K562 (cell line): ENCODE measurements around the gene GAL3ST1. TPM values are rescaled to one million over a fixed set of nuclear protein-coding genes. Genes with fewer than 3 reads are reported as not detected.

Experiments
- ATAC-seq: fragments of 200-7000 bp; cut with Tn5 transposase; 3 replicates; pipeline ENCODE4 v1.9.1; 2020; ENCODE audit warnings: moderate library complexity
- BruUV-seq: library from RNA; stranded (reverse); fragments of 400-500 nt; replicated peaks from 2 replicates; lab custom pipeline; 2021; lab: Mats Ljungman, UMichigan
- CTCF ChIA-PET: fragments of 300-600 bp; formaldehyde crosslinking; extraction: SDS; loops from one replicate; lab custom pipeline; 2021; ENCODE audit warnings: low intra/inter-chr PET ratio; lab: Yijun Ruan, JAX
- POLR2A ChIA-PET: fragments of 300-600, 350-650 bp; sonication (Branson Sonifier 250); formaldehyde crosslinking; extraction: SDS; loops from one replicate; lab custom pipeline; 2021; ENCODE audit warnings: antibody characterized with exemption, inconsistent platforms; lab: Yijun Ruan, JAX
- DNase-seq, 4 experiments: peaks; one replicate each; pipeline versions ENCODE4 v3.0.0 to v3.0.0-alpha.2; 2011 to 2018; ENCODE audit warnings: low spot score in 3 of 4, mixed read lengths in 3 of 4; ENCODE audit errors: extremely low read depth in 1 of 4
- FAIRE-seq: peaks from 2 replicates; lab custom pipeline; 2011; peaks lifted over from hg19 to GRCh38; lab: Jason Lieb, UNC
- H2AFZ ChIP-seq: 2 replicates; pipeline ENCODE4 v1.6.0; 2011; ENCODE audit warnings: low read depth, low read length, control low read depth, inconsistent platforms
- H3K27ac ChIP-seq: fragments of 200-600 bp; 3 replicates; pipeline ENCODE4 v1.8.0; 2011; ENCODE audit warnings: low read depth, mild to moderate bottlenecking, control low read depth, inconsistent platforms, low read length, moderate library complexity, mixed read lengths; ENCODE audit errors: extremely low read depth
- H3K27me3 ChIP-seq, 2 experiments: fragments of 300-600 bp in 1 of 2; 2 replicates in 1 of 2; 3 replicates in 1 of 2; pipeline versions ENCODE4 v1.6.0 to v1.8.0; 2011; ENCODE audit warnings: inconsistent platforms in 2 of 2, low read length in 2 of 2, mild to moderate bottlenecking in 1 of 2, mixed read lengths in 1 of 2, moderate library complexity in 1 of 2; ENCODE audit not compliant: control insufficient read depth in 2 of 2, insufficient read depth in 2 of 2
- H3K36me3 ChIP-seq: fragments of 300-600 bp; 3 replicates; pipeline ENCODE4 v1.8.0; 2011; ENCODE audit warnings: mild to moderate bottlenecking, low read length, inconsistent platforms; ENCODE audit not compliant: control insufficient read depth, insufficient read depth
- H3K4me1 ChIP-seq, 2 experiments: fragments of 200-600 bp in 1 of 2; replicated peaks in 1 of 2; 2 replicates in 1 of 2; 3 replicates in 1 of 2; pipeline versions ENCODE4 v1.5.1 to v1.8.0; 2011; ENCODE audit warnings: inconsistent platforms in 2 of 2, low read length in 2 of 2, mild to moderate bottlenecking in 1 of 2, mixed read lengths in 1 of 2, moderate library complexity in 1 of 2; ENCODE audit not compliant: control insufficient read depth in 2 of 2, insufficient read depth in 2 of 2
- H3K4me2 ChIP-seq: 2 replicates; pipeline ENCODE4 v1.6.1; 2011; ENCODE audit warnings: low read length, control low read depth, inconsistent platforms, mixed read lengths; ENCODE audit not compliant: insufficient read depth
- H3K4me3 ChIP-seq: fragments of 200-600 bp; sonication (generic), shearing (Covaris generic); 2 replicates; pipeline ENCODE4 v1.5.1; 2016; ENCODE audit warnings: control low read depth, inconsistent platforms
- H3K79me2 ChIP-seq: fragments of 200-600 bp; 3 replicates; pipeline ENCODE4 v1.8.0; 2011; ENCODE audit warnings: low read length, inconsistent platforms; ENCODE audit not compliant: control insufficient read depth, insufficient read depth
- H3K9ac ChIP-seq, 2 experiments: 2 replicates each; pipeline versions ENCODE4 v1.6.0 to v1.6.1; 2011; ENCODE audit warnings: low read depth in 2 of 2, low read length in 2 of 2, control low read depth in 1 of 2, inconsistent platforms in 1 of 2, mild to moderate bottlenecking in 1 of 2, mixed read lengths in 1 of 2; ENCODE audit not compliant: insufficient read depth in 1 of 2
- H3K9me1 ChIP-seq: one replicate; pipeline ENCODE4 v1.6.0; 2011; ENCODE audit warnings: inconsistent platforms, mild to moderate bottlenecking, low read length, moderate library complexity; ENCODE audit not compliant: control insufficient read depth, insufficient read depth
- H3K9me3 ChIP-seq: replicated peaks from 2 replicates; pipeline ENCODE4 v1.5.1; 2011; ENCODE audit warnings: low read depth, low read length, inconsistent platforms; ENCODE audit not compliant: control insufficient read depth, insufficient read depth
- H4K20me1 ChIP-seq: replicated peaks from 2 replicates; pipeline ENCODE4 v1.6.1; 2011; ENCODE audit warnings: low read length, inconsistent platforms, mixed read lengths; ENCODE audit not compliant: control insufficient read depth, insufficient read depth
- FOXP1 ChIP-seq: sonication (generic); formaldehyde crosslinking; IDR thresholded peaks from 2 replicates; pipeline ENCODE4 v1.8.0; 2022; ENCODE audit warnings: mild to moderate bottlenecking, missing genetic modification reagents
- FUS ChIP-seq: fragments of 200-400 bp; formaldehyde crosslinking; optimal IDR thresholded peaks from 2 replicates; pipeline ENCODE3; 2017; ENCODE audit warnings: low read depth, low read length
- MYBL2 ChIP-seq, 2 experiments: fragments of 450-650 bp in 1 of 2; sonication (generic) in 1 of 2; formaldehyde crosslinking in 1 of 2; IDR thresholded peaks; 2 replicates each; pipeline versions ENCODE4 v1.6.1 to v1.8.1; 2017 to 2022; ENCODE audit warnings: borderline replicate concordance in 1 of 2, inconsistent platforms in 1 of 2, low read depth in 1 of 2, mild to moderate bottlenecking in 1 of 2, missing genetic modification reagents in 1 of 2, moderate library complexity in 1 of 2
- NFIX ChIP-seq: fragments of 250-450 bp; sonication (Bioruptor Pico); IDR thresholded peaks from 2 replicates; pipeline ENCODE4 v1.4.0; 2020; ENCODE audit warnings: low read depth, mild to moderate bottlenecking, moderate library complexity
- RHOXF2B ChIP-seq: fragments of 250-450 bp; sonication (Bioruptor Pico); conservative IDR thresholded peaks from 2 replicates; pipeline ENCODE4 v1.5.1; 2021
- ZBED1 ChIP-seq: IDR thresholded peaks from 2 replicates; pipeline ENCODE4 v1.6.1; 2014
- ZNF217 ChIP-seq: sonication (generic); formaldehyde crosslinking; IDR thresholded peaks from 2 replicates; pipeline ENCODE4 v1.8.0; 2022; ENCODE audit warnings: mild to moderate bottlenecking, missing genetic modification reagents
- WGBS: fragments of 100-300 bp; shearing (Covaris generic); methylation state at CpG from one replicate; pipeline ENCODE4 v1.1.6; 2016; ENCODE audit warnings: low coverage, mixed read lengths; ENCODE audit not compliant: insufficient coverage; ENCODE audit errors: missing lambda C conversion rate; 5-methylcytosine and 5-hydroxymethylcytosine counted together
- in situ Hi-C: fragments of 300-500 bp; cut with MboI; formaldehyde crosslinking; loops from 4 replicates; pipeline ENCODE4 v1.15.0; 2018; ENCODE audit warnings: inconsistent platforms, mixed read lengths
- intact Hi-C: fragments of 100-400 bp; cut with micrococcal nuclease; formaldehyde crosslinking; loops from 2 replicates; pipeline ENCODE4 v1.14.2; 2022
- polyA plus RNA-seq, 8 experiments: library from polyadenylated mRNA; depleted of rRNA in 4 of 8; stranded (reverse) in 5 of 8; unstranded in 3 of 8; fragments of >200 nt; fragmentation: Nextera tagmentation in 2 of 8; fragmentation: Illumina TruSeq in 1 of 8; extraction: Ambion mirVana in 2 of 8; extraction: Trizol in 1 of 8; gene quantifications; 2 replicates each; pipeline versions ENCODE4 v1.2.1 to v1.2.3, GENCODE V29; 2011 to 2014; ENCODE audit warnings: inconsistent platforms in 1 of 8, missing spikeins in 1 of 8
- total RNA-seq, 7 experiments: library from RNA; depleted of rRNA in 6 of 7; stranded (reverse); fragments of >200 nt in 6 of 7; fragmentation: Illumina TruSeq in 2 of 7; extraction: Trizol in 2 of 7; gene quantifications; 2 replicates each; pipeline versions ENCODE4 v1.2.1 to v1.2.3, GENCODE V29; 2011 to 2021; ENCODE audit warnings: low replicate concordance in 1 of 7
- TF ChIP-seq, protein P1 (sequence below): fragments of 450-650 bp; IDR thresholded peaks from 2 replicates; pipeline ENCODE4 v1.6.1; 2014; ENCODE audit warnings: low read depth, mild to moderate bottlenecking, moderate library complexity, borderline replicate concordance
- TF ChIP-seq, protein P2 (sequence below): fragments of 450-650 bp; IDR thresholded peaks from 2 replicates; pipeline ENCODE4 v1.6.1; 2017; ENCODE audit warnings: mild to moderate bottlenecking, moderate library complexity
- TF ChIP-seq, protein P3 (sequence below): sonication (generic); IDR thresholded peaks from 2 replicates; pipeline ENCODE4 v1.6.1; 2016
- TF ChIP-seq, protein P4 (sequence below), 2 experiments: IDR thresholded peaks; 2 replicates each; pipeline ENCODE4 v1.6.1; 2011; ENCODE audit warnings: borderline replicate concordance in 1 of 2, control low read depth in 1 of 2, low read depth in 1 of 2, low read length in 1 of 2, mild to moderate bottlenecking in 1 of 2, mixed read lengths in 1 of 2, moderate library complexity in 1 of 2; ENCODE audit not compliant: insufficient read depth in 1 of 2, insufficient read length in 1 of 2, poor library complexity in 1 of 2, severe bottlenecking in 1 of 2; ENCODE audit errors: extremely low read depth in 1 of 2
- TF ChIP-seq, protein P5 (sequence below): fragments of 450-650 bp; IDR thresholded peaks from 2 replicates; pipeline ENCODE4 v1.6.1; 2016
- TF ChIP-seq, protein P6 (sequence below): fragments of 250-450 bp; sonication (Bioruptor Pico); IDR thresholded peaks from 2 replicates; pipeline ENCODE4 v1.5.0; 2022; ENCODE audit warnings: mild to moderate bottlenecking

The GAL3ST1 gene
- total and polyA plus RNA-seq, 9 of the 15 experiments (the other 6 are each of a cell fraction or from before 2014, with no cell fraction given) = 0.03 to 1.9 (median 0.33) TPM; not detected in 1

DNA sequence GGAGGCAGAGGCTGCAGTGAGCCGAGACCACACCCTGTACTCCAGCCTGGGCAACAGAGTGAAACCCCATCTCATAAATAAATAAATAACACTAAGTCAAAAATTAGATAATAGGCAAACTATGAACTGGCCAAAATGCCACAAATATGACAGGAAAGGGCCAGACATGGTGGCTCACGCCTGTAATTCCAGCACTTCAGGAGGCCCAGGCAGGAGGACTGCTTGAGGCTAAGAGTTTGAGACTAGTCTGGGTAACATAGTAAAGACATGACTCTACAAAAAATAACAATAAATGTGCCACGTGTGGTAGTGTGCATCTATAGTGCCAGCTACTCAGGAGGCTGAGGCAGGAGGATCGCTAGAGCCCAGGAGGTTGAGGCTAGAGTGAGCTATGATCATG, 47.8 kb downstream of the GAL3ST1 start:
- ChIA-PET CTCF (no interaction called here), POLR2A (interaction anchor here (1.3 kb wide), 1 partner anchor 9 kb away, joined by 4 read pairs; no protein-coding TSS in a partner anchor)
- Histone ChIP-seq H3K27ac (no peak overlapping the region), H3K79me2 (no peaks in the 10 kb centered on the region), H3K9me3 (no peaks in the 10 kb centered on the region), H3K4me1 (peaks cover 0 to 7% of the 10 kb centered on the region in 2 experiments; a peak in 3 of 5 replicates), H3K9ac (no peak overlapping the region), H3K4me2 (no peak overlapping the region), H3K27me3 (no peaks in the 10 kb centered on the region), H3K9me1 (no peaks in the 10 kb centered on the region), H4K20me1 (no peaks in the 10 kb centered on the region), H3K36me3 (no peaks in the 10 kb centered on the region), H3K4me3 (no peak overlapping the region), H2AFZ (no peak overlapping the region)
- intact Hi-C loops (no loop called here), in situ Hi-C loops (no loop called here)
- BruUV-seq = no TSS peak
- 74% methylated on average over 4 of the region's 4 CpGs for WGBS
- DNase-seq (no peak), ATAC-seq (no peak), FAIRE-seq (no peak)
- TF ChIP-seq, protein P1, sequence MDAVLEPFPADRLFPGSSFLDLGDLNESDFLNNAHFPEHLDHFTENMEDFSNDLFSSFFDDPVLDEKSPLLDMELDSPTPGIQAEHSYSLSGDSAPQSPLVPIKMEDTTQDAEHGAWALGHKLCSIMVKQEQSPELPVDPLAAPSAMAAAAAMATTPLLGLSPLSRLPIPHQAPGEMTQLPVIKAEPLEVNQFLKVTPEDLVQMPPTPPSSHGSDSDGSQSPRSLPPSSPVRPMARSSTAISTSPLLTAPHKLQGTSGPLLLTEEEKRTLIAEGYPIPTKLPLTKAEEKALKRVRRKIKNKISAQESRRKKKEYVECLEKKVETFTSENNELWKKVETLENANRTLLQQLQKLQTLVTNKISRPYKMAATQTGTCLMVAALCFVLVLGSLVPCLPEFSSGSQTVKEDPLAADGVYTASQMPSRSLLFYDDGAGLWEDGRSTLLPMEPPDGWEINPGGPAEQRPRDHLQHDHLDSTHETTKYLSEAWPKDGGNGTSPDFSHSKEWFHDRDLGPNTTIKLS = no peak
- TF ChIP-seq NFIX (CRISPR knock-in tag) (no peak), ZBED1 (no peak), FUS (no peak), MYBL2 (IDR thresholded peaks at IDR 0.05; ENCODE audit: low read depth) (no peak), MYBL2 (CRISPR knock-in tag; IDR thresholded peaks at IDR 0.05; ENCODE audit: borderline replicate concordance) (no peak), RHOXF2B (CRISPR knock-in tag) (no peak), FOXP1 (no peak), ZNF217 (CRISPR knock-in tag) (no peak)
- TF ChIP-seq, protein P2, sequence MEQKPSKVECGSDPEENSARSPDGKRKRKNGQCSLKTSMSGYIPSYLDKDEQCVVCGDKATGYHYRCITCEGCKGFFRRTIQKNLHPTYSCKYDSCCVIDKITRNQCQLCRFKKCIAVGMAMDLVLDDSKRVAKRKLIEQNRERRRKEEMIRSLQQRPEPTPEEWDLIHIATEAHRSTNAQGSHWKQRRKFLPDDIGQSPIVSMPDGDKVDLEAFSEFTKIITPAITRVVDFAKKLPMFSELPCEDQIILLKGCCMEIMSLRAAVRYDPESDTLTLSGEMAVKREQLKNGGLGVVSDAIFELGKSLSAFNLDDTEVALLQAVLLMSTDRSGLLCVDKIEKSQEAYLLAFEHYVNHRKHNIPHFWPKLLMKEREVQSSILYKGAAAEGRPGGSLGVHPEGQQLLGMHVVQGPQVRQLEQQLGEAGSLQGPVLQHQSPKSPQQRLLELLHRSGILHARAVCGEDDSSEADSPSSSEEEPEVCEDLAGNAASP = no peak
- TF ChIP-seq, protein P3, sequence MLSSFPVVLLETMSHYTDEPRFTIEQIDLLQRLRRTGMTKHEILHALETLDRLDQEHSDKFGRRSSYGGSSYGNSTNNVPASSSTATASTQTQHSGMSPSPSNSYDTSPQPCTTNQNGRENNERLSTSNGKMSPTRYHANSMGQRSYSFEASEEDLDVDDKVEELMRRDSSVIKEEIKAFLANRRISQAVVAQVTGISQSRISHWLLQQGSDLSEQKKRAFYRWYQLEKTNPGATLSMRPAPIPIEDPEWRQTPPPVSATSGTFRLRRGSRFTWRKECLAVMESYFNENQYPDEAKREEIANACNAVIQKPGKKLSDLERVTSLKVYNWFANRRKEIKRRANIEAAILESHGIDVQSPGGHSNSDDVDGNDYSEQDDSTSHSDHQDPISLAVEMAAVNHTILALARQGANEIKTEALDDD = no peak
- TF ChIP-seq, protein P4, sequence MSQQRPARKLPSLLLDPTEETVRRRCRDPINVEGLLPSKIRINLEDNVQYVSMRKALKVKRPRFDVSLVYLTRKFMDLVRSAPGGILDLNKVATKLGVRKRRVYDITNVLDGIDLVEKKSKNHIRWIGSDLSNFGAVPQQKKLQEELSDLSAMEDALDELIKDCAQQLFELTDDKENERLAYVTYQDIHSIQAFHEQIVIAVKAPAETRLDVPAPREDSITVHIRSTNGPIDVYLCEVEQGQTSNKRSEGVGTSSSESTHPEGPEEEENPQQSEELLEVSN (IDR thresholded peaks at IDR 0.05; ENCODE audit: borderline replicate concordance in 1 of 2, extremely low read depth in 1 of 2, insufficient read depth in 1 of 2, insufficient read length in 1 of 2, low read depth in 1 of 2, low read length in 1 of 2, poor library complexity in 1 of 2, severe bottlenecking in 1 of 2) = no peak
- TF ChIP-seq, protein P5, sequence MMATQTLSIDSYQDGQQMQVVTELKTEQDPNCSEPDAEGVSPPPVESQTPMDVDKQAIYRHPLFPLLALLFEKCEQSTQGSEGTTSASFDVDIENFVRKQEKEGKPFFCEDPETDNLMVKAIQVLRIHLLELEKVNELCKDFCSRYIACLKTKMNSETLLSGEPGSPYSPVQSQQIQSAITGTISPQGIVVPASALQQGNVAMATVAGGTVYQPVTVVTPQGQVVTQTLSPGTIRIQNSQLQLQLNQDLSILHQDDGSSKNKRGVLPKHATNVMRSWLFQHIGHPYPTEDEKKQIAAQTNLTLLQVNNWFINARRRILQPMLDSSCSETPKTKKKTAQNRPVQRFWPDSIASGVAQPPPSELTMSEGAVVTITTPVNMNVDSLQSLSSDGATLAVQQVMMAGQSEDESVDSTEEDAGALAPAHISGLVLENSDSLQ = no peak
- TF ChIP-seq, protein P6, sequence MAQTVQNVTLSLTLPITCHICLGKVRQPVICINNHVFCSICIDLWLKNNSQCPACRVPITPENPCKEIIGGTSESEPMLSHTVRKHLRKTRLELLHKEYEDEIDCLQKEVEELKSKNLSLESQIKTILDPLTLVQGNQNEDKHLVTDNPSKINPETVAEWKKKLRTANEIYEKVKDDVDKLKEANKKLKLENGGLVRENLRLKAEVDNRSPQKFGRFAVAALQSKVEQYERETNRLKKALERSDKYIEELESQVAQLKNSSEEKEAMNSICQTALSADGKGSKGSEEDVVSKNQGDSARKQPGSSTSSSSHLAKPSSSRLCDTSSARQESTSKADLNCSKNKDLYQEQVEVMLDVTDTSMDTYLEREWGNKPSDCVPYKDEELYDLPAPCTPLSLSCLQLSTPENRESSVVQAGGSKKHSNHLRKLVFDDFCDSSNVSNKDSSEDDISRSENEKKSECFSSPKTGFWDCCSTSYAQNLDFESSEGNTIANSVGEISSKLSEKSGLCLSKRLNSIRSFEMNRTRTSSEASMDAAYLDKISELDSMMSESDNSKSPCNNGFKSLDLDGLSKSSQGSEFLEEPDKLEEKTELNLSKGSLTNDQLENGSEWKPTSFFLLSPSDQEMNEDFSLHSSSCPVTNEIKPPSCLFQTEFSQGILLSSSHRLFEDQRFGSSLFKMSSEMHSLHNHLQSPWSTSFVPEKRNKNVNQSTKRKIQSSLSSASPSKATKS = no peak
